CD4-positive, alpha-beta T cell treated with Interleukin-4 for 1 hour (primary cell): ENCODE measurements around the gene CROCC.

Experiments used
- DNase-seq, 2 donors: peaks; one replicate each; pipeline ENCODE4 v3.0.0-alpha.2; 2020 to 2022

CROCC gene

GRCh38 chr1:16971341-16972188 is 49.8 kb downstream of the CROCC start:
- no peak for DNase-seq

GRCh38 chr1:16972189-16972895 is 50.6 kb downstream of the CROCC start:
- no peak for DNase-seq

- no peak for DNase-seq
Observed at GRCh38 chr1:16973215-16973614, 51.5 kb downstream of the CROCC start.

- no peak for DNase-seq
Observed at GRCh38 chr1:16975211-16975610, 53.5 kb downstream of the CROCC start.

GRCh38 chr1:16975838-16976237 is 54.1 kb downstream of the CROCC start:
- no peak for DNase-seq

GRCh38 chr1:16976966-16977365 is 55.2 kb downstream of the CROCC start:
- no peak for DNase-seq

- no peak for DNase-seq
Observed at GRCh38 chr1:16977377-16977776, 55.6 kb downstream of the CROCC start.

- no peak for DNase-seq
Observed at GRCh38 chr1:16978139-16978538, 56.4 kb downstream of the CROCC start.

GRCh38 chr1:16978567-16979474 is 57.1 kb downstream of the CROCC start:
- DNase-seq, result no peak

- DNase-seq, result no peak
Observed at GRCh38 chr1:16979475-16980327, 58.0 kb downstream of the CROCC start.

GRCh38 chr1:16980473-16981268 is 58.9 kb downstream of the CROCC start, which contains the start of gene MFAP2:
TSS of gene MFAP2 (minus strand) at chr1:16980620. CDS start at chr1:16978273, 2,347 bp downstream.
- DNase-seq, result no peak

- DNase-seq, result no peak
Observed at GRCh38 chr1:16981269-16981849, 59.6 kb downstream of the CROCC start.

GRCh38 chr1:16982902-16983301 is 61.2 kb downstream of the CROCC start:
- DNase-seq, result no peak

- no peak for DNase-seq
Observed at GRCh38 chr1:16983649-16984048, 61.9 kb downstream of the CROCC start.

GRCh38 chr1:16984717-16985116 is 63.0 kb downstream of the CROCC start:
- DNase-seq, result no peak

GRCh38 chr1:16986113-16986512 is 64.4 kb downstream of the CROCC start:
- no peak for DNase-seq

- no peak for DNase-seq
Observed at GRCh38 chr1:16986560-16986959, 64.8 kb downstream of the CROCC start.

GRCh38 chr1:16986962-16987361 is 65.2 kb downstream of the CROCC start:
- no peak for DNase-seq

- DNase-seq, result no peak
Observed at GRCh38 chr1:16988210-16988609, 66.5 kb downstream of the CROCC start.

GRCh38 chr1:16989676-16990391 is 68.1 kb downstream of the CROCC start:
- DNase-seq, result no peak
